GM12875 (cell line): Measurements from ENCODE around the gene LEMD3.

ENCODE experiments used
- H3K4me3 ChIP-seq: one replicate; pipeline ENCODE4 v1.5.1; 2011; ENCODE audit warnings: low read depth, low read length, control low read depth
- TF ChIP-seq, protein P1 (sequence below): IDR thresholded peaks from 2 replicates; pipeline ENCODE4 v1.5.1; 2011; ENCODE audit warnings: low read depth, mild to moderate bottlenecking, control low read depth, inconsistent platforms, low read length, moderate library complexity, borderline replicate concordance; ENCODE audit not compliant: insufficient read depth

Gene LEMD3

DNA sequence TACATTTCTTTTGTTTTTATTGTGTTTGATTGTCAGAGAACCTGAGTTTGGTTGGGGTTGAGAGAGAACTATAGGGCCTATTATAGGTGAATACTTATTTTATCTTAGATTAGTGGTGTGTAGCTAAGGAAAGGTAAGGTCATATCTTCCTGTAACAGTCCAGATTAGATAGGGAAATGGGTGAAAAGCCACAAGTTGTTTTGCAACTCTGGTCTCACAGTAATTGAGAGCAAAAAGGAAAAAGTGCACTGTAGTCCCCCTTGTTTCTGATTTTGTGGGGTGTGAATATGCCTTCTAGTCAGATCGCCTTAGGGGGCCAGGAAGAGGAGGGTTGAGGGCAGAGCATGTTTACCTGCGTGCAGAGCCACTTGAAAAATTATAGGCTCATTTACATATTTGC lies 118.0 kb downstream of the LEMD3 start:
- H3K4me3 ChIP-seq, result no peak overlapping the region
- TF ChIP-seq, protein P1, sequence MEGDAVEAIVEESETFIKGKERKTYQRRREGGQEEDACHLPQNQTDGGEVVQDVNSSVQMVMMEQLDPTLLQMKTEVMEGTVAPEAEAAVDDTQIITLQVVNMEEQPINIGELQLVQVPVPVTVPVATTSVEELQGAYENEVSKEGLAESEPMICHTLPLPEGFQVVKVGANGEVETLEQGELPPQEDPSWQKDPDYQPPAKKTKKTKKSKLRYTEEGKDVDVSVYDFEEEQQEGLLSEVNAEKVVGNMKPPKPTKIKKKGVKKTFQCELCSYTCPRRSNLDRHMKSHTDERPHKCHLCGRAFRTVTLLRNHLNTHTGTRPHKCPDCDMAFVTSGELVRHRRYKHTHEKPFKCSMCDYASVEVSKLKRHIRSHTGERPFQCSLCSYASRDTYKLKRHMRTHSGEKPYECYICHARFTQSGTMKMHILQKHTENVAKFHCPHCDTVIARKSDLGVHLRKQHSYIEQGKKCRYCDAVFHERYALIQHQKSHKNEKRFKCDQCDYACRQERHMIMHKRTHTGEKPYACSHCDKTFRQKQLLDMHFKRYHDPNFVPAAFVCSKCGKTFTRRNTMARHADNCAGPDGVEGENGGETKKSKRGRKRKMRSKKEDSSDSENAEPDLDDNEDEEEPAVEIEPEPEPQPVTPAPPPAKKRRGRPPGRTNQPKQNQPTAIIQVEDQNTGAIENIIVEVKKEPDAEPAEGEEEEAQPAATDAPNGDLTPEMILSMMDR, result no peak

DNA sequence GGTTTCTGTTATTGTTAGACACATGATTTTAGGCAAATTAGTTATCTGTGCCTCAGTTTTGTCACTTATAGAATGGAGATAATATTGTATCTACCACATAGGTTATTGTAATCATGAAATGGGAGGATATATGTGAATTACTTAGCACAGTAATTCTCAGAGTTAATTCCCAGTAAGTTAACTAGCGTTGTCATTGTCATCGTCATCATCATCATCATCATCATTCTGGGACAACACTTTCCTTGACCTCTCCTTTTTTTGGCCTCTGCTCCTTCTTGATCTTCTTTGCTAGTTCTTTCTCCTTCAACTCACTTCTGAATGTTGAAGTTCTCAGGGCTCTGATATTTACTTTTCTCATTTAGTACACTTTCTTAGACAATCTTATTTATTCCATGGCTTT lies 122.9 kb downstream of the LEMD3 start:
- H3K4me3 ChIP-seq, result no peak overlapping the region
- TF ChIP-seq, protein P1, result no peak

DNA sequence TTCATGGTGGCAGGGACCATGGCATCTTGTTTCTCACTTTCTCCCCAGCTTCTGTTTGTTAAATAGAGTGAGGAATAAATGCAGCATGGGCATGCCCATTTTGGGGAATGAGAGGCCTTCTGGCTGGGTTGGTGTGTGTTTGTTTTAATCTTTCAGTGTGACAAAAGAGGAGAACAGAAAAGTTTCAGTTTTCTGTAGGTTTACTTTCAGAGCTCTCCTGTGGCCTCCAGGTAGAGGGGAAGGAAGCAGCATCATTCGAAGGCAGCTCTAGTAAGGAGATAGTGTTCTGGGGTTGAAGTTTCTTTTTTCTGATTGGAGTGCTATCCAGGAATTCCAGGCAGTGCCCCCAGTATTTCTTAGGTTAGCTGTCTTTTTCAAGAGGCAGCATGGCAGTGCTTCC lies 124.4 kb downstream of the LEMD3 start:
- TF ChIP-seq, protein P1, result no peak
- H3K4me3 ChIP-seq, result no peak overlapping the region

DNA sequence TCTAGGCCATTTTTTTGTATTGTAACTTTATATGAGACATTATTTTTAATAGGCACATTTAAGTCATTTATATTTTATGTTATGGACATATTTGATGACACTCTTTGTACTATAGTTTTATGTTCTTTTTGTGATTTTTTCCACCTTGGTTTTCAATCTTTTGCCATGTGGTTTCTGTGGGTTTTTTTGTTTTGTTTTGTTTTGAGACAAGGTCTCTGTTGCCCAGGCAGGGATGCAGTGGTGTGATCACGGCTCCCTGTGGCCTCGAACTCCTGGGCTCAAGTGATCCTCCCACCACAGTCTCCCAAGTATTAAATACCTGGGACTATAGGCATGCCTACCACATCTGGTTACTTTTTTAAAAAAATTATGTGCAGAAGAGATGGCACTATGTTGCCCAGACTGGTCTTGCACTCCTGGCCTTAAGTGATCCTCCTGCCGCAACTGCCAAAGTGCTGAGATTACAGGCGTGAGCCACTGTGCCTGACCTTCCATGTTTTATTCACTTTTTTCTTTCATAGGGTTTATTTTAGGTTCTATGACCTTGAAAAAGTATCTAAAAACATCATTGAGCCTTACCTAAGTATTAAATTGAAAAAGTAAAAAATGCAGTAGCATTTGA lies 125.4 kb downstream of the LEMD3 start:
- H3K4me3 ChIP-seq, result no peak overlapping the region
- TF ChIP-seq, protein P1, result no peak

DNA sequence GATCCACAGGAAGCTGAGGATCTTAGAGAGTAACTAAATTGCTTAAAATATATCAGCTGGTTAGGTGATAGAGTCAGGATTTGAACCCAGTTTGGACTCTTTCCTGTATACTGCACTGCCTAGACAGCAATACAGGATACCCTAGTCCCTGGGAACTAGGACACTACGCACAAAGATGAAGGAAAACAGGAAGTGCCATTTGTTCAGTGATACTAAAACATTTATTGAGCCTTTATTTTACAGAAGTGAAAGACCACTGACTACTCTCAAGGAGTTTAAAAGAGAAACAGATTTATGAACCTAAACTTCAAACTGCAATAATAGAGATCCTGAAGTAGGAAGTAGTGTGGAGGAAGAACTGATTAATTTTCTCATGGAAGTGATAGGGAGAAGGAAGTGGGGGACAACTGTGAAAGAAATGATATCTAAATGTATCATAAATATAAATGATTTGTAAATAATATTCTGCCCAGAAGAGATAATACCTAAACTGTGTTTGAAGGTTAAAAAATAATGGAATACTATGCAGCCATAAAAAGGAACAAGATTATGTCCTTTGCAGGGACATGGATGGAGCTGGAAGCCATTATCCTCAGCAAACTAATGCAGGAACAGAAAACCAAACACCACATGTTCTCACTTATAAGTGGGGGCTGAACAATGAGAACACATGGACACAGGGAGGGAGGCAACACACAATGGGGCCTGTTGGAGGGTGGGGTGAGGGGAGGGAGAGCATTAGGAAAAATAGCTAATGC lies 127.3 kb downstream of the LEMD3 start:
- TF ChIP-seq, protein P1, result no peak
- no peak overlapping the region for H3K4me3 ChIP-seq
